Measurements from ENCODE around the gene P2RY6. TPM values are rescaled to one million over a fixed set of nuclear protein-coding genes. Genes with fewer than 3 reads are reported as not detected.
A peak's percentile ranks its signal among the peaks of the same experiment; 100 is the strongest.
"Not testable (repeated sequence)": the region's sequence is repeated elsewhere in the genome, so short reads cannot be mapped to it uniquely, and the experiment has no call there.

The P2RY6 gene
- total RNA-seq, 1 donor from 2014 or later, result 2.2 TPM

DNA sequence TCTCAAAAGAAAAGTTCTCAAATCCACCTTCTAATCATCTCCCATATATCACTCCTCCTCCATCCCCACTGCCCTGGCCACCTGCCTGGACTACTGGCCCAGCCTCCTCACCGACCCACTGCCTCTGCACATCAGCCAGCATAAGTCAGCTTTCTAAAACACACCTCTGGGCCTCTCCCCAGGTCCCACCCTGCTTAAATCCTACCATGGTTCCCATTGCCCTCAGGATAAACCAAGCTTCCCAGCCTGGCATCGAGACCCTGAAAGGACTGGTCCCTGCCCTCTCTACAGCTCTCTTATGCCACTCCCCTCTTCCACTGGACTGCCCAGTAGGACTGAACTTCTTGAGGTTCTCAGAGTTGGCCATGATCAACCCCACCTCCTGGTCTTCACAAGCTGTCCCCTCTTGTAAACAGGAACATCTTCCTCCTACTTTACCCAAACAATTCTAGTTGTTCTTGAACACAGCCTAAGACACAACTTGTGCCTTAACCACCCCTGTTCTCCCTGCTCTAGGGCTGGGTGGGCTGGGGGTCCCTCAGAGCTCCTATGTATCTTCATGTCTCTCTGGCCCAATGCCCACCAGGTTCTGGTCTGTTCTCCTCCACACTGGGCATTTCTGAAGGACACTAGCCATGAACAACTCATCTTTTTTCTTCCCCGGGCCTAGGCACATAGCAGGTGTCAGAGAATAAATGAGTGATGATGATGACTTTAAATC, 12.6 kb upstream of the P2RY6 start:
- DNase-seq (ENCODE audit: low spot score), result peak; percentile 32

DNA sequence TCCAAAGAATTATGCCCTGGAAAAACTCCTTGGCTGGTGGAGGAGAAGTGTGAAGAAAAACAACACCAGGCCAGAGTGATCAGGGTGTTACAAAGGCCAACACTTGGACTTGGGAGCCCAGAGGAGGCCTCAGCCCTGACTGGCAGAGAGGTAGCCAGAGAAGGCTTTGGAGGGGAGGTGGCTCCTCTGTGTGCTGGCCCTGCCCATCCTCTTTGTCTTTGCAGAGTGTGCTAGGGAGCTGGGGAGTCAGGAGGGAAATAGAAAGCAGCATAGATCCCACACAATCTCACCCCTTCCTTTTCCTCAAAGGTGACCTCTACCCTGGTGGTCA, 12.0 kb upstream of the P2RY6 start:
- no peak for DNase-seq (ENCODE audit: low spot score)

DNA sequence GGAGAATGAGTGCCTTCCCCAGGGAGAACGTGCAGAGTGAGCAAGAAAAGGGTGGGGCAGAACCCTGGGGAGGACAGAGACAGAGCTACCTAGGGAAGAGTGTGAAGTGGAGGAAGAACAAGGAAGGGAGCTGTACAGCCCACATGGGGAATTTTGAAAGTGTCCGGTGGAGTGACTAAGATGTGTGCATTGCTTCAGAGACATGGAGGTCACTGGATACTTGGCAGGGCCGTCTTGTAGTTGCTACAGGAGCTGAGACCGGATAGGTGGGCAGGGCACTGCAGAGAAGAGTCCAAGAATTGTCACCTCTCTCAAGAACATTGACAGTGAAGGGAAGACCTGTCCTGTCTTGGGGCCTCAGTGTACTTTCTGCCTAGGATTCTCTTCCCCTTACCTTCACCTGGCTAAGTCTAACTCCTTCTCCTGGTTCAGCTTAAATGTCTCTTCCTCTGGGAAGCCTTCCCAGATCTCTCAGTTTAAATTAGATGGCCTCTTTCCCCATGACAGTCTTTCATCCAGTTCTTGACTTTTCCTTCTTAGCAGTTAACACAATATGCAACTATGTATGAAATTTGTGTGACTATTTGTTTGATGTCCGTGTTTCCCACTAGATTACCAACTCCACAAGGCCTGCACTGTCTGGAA, 9.2 kb upstream of the P2RY6 start:
- peak; percentile 18 for DNase-seq (ENCODE audit: low spot score)

DNA sequence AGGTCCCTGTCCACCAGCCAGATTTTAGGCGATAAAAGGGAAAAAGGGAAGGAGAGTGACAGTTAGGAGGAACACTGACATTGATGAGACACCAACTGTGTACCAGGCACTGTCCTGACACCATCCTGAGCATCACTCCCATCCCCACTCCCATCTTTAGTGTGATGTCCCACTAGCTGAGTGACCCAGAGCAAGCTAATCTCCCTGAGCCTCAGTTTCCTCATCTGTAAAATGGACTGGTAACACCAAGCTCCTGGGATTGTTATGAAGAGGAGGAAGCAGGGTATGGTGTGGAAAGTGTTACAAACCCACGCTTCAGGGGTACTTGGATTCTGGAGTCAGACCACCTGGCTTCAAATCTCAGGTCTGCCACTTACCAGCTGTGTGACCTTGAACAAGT, 8.5 kb upstream of the P2RY6 start:
- no peak for DNase-seq (ENCODE audit: low spot score)

DNA sequence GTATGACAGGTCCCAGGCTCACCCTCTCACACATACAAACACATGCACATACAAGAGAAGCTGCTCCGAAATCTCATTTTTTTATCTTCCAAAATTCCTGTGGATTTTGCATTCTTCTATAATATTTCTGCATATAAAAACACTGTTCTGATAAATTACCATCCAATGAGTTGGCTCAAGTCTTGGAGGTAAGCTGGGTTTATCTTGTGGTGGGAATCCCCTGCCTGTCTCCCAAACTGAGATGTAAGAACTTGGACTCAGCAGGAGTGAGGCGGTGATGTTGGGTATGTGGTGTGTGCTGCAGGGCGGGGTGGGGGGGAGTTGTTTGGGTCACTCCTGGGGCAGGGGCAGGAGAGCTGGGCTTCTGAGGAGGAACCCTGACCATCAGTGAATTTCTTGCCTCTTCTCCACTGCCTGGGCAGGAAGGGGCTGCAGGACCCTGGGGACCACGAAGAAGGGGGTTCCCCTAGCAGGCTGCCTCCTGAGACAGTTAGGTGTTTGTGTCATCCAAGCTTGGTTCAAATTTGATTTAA, 6.8 kb upstream of the P2RY6 start:
- DNase-seq (ENCODE audit: low spot score), result peak; percentile 29

DNA sequence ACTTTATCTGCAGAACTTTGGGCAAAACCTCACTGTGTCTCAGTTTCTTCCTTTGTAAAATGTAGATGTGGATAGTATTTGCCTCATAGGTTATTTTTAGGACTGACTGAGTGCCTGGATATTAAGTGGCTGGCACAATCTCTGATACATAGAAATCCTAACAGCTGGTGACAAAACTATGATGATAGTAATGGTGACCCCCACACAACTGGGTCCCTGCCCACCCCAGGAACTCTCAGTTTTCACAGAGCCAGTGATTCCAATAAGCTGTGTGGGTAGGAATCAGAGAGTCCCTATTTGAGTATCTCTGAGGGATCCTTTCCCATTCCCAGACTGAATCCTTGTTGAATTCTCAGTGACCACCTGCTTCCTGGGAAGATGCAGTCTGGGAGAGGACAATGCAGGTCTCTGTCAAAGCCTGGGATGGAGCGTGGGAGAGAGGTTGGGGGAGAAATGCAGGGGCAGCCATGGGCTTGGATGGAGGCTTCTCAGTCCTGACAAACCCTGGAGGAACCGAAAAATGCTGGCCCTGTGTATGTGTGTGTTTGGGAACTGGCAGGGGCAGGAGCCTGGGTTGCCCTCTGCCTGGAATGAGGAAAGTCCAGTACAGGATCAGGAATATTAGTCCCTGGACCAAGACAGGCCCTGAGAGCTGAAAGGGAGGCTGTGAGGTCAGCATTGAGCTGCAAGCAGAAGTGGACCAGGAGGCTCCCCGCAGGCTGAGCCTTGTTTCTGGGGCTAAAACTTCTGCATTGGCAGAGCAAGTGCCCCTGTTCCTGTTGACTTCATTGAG, 6.1 kb upstream of the P2RY6 start:
- peak; percentile 41 for DNase-seq (ENCODE audit: low spot score)

DNA sequence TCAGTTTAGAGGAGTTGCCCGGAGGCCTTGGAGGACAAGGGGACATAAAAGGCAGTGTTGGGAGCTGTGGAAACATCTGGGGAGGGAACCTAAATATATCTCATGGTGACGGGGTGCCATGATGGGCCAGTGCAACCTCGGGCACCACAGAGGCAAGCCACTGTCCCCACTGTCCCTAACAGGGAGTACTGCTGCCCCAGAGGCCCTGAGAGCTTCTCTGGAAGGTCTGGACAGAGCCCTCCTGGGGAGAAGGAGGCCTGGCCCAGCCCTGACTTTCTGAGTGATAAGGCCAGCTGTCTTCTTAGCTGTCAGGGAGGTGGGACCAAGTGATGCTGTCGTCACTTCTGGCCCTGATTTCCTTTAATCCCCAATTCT, 5.5 kb upstream of the P2RY6 start:
- peak; percentile 30 for DNase-seq (ENCODE audit: low spot score)

DNA sequence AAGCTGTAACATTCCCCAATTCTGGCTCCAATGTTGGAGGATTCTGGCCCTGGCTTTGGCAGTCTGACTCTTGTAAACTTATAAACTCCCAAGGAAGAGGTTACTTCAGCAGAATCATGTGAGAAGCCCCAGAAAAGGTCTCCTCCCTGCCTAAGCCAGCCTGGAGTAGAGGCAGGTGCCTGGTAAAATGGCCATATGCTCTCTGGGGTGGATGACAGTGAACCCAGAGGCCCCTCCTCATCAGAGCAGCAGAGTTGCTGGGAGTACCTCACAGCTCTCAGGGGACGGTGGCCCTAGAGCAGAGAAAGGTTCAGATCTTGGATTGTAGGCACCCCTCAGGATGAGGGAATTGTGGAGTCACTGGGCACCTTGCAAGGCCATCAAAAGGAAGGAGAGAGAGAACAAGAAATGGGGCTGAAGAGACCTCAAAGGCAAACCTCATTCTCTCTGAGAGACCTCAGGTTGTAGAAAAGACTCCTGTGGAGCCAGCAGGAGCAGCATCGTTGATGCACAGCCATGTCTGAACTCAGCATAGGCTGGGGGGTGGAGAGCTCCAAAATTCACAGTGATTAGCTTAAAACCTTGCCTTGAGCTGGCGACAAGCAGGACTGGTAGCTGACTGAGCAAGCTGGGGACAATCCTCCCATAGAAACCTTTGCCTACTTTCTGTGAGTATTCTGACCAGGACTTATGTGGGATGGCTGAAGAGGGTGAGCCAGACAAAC, 4.9 kb upstream of the P2RY6 start:
- peak; percentile 30 for DNase-seq (ENCODE audit: low spot score)

DNA sequence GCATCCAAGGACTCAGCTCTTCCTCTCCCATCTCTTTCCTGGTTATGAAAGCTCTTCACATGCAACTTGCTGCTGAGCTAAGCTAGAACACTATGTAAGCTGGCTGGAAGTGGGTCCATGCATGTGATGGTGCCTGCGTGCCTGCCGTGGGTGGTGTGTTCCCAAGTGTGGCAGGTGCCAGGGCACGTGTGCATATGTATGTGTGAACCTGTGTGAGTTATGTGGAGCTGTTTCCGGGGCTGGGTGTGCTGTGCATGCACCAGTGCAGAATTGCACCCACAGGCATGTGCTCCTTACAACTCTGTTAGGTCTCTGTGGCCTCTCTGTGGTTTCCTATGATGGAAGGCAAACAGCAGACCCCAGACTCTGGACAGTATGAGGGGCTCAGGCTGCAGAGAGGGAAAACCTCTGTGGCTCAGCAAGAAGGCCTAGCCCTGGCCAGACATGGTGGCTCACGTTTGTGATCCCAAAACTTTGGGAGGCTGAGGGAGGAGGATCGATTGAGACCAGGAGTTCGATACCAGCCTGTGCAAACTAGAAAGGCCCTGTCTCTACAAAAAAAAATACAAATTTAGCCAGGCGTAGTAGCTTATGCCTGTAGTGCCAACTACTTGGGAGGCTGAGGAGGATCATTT, 4.1 kb upstream of the P2RY6 start:
- peak; percentile 29 for DNase-seq (ENCODE audit: low spot score)

DNA sequence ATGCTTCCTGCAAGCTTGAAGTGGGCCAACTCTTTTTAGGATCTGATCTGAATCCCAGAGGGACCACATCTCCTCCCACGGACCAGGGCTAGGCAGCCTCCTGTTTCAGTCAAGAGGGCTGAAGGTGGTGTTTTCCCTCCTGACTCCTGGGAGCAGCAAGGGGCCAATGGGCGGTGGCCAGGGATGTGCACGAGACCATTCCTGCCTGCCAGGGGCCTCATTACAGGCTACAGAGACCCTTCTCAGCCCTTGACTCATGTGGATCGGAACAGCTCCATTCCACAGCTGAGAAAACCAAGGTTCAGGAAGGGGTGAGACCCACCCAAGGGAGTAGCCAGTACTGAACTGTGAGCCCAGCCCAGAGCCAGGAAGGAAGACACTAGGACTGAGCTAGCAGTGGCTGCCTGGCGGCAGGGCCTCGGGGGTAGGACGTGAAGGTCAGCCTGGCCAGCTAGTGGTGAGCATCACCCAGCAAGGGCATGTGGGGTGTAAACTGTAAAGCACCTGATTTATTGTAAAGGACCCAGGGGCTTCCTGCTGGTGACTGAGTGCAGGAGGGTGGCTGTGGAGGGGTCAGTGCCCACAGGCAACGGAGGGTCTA, 3.4 kb upstream of the P2RY6 start:
- peak; percentile 28 for DNase-seq (ENCODE audit: low spot score)

DNA sequence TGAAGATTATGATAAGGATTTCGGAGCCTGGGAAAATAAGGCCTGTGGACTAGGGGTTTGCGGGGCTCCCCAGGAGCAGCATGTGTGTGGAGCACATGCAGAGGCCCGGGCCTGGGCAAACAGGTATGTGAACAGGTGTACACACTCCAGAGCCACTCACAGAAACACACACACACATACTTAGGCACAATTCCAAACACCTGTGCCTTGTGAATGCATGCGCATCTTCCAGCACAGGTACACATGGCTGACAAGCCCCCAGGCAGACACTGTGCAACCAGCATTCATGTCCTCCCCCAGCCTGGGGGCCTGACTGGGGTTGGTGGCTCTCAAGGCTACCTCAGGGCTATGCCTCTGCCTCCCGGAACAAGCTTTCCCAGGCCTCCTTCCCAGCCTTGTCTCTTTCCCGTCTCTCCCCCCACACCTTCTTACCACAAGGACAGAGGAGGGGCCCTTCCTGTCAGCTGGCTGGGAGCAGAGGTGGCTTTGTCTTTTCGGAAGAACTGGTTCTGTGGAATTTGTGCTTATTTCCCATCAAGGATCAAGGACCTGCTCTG, 2.6 kb upstream of the P2RY6 start:
- peak; percentile 53 for DNase-seq (ENCODE audit: low spot score)

DNA sequence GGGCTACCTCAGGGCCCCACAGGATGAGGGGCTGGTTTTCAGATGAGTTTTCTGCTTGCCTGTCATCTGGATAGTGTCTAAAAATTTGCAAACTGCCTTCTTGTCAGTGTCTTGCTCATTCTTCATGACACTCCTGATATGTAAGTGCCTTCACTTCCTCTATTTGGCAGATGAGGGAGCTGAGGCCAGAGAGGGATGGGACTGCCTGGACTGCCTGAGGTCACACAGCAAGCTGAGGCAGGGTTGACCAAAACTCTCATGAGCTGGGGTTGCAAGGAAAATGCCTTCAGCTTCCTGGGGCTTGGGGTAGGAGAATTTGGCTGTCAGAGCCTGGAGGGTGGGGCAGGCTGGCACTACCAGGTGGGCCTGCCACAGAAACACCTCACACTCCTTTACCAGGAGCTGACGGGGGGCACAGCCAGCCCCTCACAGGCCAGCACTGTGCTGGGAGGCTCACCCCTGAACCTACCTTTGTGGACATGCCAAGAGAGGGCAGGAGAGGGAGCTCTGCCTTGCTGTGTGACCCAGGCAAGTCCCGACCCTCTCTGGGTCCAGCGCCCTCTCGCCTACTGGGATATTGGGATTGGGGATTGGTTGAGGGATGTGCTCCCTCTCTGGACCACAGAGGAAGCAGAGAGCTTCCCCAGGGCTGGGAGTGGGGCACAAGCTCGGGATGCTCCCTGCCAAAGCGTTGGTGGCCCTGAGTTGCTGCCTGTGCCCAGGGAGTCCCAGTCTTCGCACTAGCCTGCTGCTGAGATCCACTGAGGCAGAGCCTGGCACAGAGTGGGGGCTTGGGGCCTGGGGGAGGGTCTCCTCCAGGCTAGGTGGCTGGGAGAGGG, 1.9 kb upstream of the P2RY6 start:
- DNase-seq (ENCODE audit: low spot score), result peak; percentile 41

DNA sequence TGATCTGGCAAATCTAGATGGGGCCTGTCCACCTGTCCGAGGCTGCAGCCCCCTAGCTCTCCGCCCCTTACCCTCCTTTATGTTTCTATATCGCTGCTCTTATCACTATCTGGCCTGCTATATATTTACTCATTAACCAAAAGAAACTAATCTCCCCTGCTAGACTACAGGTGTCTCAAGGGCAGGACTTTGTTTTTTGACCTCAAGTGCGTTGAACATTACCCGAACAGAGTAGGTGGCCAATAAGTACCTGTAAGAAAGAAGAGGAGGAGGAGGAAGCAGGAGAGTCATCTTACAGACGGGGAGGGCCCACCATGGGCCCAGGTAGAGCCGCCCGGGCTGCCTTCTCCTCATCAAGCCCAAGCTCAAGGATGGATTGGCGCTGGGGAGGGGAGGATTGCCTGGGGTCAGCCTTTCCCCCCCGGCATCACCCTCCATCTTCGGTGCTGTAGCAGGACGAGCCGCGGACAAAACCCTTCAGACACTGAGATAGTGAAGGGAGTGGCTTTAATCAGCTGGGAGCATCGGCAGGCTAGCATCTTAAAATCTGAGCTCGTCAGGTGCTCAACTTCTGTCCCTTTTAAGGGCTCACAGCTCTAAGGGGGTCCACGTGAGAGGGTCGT, 1.2 kb upstream of the P2RY6 start:
- peak; percentile 39 for DNase-seq (ENCODE audit: low spot score)

DNA sequence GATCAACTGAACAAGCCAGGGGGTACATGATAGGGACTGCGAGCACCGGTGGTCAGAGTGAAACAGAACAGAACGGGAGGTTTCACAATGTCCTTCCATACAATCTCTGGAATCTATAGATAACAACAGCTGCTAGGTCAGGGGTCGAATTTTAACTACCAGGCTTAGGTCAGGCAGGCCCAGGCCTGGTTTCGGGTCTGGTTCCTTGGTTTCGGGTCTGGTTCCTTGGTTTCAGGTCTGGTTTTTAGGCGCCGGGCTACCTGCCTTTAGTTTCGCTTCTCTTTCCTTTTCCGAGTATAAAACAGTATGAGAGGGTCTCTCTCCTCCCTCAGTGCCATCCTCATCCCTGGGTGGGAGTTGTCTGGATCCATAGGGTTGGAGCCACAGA, 666 bp upstream of the P2RY6 start:
- DNase-seq (ENCODE audit: low spot score), result peak; percentile 19

DNA sequence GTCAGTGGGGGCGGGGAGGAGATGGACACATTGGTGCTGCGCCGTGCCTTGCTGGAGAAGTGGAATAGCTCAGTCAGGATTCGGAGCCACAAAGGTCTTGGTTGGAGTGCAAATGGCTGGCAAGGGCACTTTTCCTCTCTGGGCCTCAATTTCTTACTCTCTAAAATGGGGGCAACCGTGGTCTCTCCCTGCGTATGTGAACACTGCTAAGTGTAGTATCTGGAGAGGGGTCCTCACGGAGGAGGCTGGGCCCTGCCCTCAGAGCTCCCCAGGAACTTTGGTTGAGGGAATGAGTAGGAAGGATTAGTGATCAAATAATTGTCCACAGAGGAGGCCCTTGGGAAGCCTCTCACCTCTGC, 521 bp downstream of the P2RY6 start:
- DNase-seq (ENCODE audit: low spot score), result no peak

DNA sequence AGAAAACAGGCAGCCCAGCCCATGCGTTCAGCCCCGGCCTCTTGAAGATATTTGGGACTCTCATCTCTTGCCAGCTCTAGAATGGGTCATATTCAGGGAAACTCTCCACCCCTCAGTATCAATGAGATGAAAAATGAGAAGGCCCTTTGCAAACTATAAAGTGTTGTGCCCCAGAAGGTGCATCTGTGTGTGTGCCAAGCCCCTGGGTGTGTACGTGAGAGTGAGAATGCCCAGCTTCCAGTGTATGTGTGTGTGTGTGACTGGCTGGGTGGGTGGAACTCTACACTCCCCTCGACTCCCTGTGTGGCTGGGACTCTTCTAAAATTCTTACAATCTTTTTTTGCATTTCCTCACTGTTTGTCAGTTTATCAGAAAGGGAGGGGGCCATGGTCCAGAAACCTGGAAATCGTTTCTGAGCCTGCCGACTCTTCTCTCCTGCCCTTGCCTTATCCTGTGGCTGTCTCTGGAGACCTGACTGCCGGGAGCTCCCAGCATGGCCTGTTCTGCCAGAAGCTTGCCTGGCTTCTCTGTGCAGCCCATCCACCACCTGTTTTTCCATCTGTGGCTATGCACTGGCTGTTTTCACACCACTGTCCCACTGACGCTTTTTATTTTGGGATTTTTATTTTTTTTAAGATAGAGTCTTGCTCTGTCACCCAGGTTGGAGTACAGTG, 1.2 kb downstream of the P2RY6 start:
- DNase-seq (ENCODE audit: low spot score), result no peak

DNA sequence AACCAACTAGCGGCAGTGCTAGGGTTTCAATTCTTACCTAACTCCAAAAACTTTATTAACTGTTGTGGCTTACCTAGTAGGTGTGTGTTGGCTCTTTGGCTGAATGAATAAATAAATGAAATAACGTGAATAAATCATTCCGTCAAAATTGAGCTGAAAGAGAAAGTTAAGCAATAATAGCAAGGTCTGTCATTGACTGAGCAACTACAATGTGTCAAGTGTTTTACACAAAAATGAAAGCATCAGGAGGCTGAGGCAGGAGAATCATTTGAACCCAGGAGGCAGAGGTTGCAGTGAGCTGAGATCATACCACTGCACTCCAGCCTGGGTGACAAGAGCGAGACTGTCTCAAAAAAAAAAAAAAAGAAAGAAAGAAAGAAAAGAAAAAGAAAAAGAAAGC, 2.1 kb downstream of the P2RY6 start:
- not testable (repeated sequence) for DNase-seq (ENCODE audit: low spot score)

DNA sequence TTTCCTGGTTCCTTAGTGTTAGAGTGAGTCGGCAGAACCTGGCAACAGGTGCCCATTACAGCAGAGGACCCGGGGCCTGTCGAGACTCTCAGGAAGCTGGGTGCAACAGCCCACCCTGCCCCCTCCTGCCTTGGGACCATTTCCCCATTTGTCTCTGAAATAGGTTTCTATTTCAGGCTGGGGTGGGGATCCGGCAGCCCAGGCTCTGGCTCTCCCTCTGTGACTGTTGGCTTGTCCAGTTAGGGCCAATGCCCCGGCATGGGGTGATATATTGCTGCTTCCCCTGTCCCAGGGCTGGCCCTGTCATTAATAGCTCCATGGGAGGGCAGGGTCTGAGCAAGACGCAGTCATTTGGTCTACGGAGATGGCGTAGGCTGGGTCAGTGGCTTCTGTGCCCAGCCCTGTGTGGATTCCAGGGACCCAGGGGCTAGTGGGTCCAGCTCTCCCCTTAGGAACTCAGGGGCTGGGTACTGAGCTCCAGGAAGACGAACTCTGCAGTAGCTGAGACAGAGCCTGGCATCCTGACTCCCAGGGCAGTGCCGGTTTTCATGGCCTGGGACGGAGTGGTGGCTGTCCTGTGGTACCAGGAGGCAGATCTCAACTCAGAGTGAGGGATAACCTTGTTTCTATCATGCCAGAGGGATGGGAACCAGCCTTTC, 2.7 kb downstream of the P2RY6 start:
- DNase-seq (ENCODE audit: low spot score), result no peak

DNA sequence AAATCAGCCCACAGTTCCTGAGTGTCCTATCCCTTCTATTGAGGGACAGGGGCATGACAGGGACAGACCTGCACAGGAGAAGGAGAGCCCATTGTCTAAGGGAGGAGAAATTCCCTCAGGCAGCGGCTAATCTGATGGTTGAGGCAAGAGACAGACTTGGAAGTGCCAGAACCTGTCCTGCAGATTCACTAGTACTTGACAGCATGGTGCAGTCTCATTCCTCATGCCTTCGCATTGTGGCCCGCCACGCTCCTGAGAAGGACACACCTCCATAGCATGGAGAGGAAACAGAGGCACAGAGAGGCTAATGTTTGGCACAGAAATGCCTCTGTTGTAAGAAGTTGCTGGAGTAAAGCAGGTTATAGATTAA, 3.2 kb downstream of the P2RY6 start:
- DNase-seq (ENCODE audit: low spot score), result no peak

Measured in ureter (tissue), 1 donor.